HEK293 (cell line): ENCODE data around the gene NID1.

ENCODE experiments used
- CTCF ChIA-PET: fragments of 350-600 bp; formaldehyde crosslinking; extraction: SDS; loops from one replicate; lab custom pipeline; 2021; ENCODE audit warnings: antibody characterized with exemption; lab: Yijun Ruan, JAX
- POLR2A ChIA-PET: fragments of 300-600 bp; formaldehyde crosslinking; extraction: SDS; loops from one replicate; lab custom pipeline; 2020; ENCODE audit warnings: antibody characterized with exemption, inconsistent platforms; lab: Yijun Ruan, JAX
- H3K27ac ChIP-seq: fragments of 200-500 bp; sonication (Bioruptor generic); 2 replicates; pipeline ENCODE4 v1.5.1; 2014; ENCODE audit warnings: low read depth, low read length, control low read depth, inconsistent platforms; ENCODE audit errors: extremely low read depth
- H3K36me3 ChIP-seq, 2 experiments: fragments of 200-500 bp in 1 of 2; sonication (Bioruptor generic) in 1 of 2; 1 replicate in 1 of 2; 2 replicates in 1 of 2; pipeline ENCODE4 v1.5.1; 2014 to 2017; ENCODE audit warnings: inconsistent platforms in 2 of 2, low read length in 2 of 2; ENCODE audit not compliant: control insufficient read depth in 2 of 2, insufficient read depth in 1 of 2
- H3K4me1 ChIP-seq: fragments of 200-500 bp; sonication (Bioruptor generic); 2 replicates; pipeline ENCODE4 v1.5.1; 2014; ENCODE audit warnings: mild to moderate bottlenecking, low read length, inconsistent platforms; ENCODE audit not compliant: control insufficient read depth, insufficient read depth
- H3K4me3 ChIP-seq: 2 replicates; pipeline ENCODE4 v1.5.1; 2011; ENCODE audit warnings: low read depth, mild to moderate bottlenecking, control low read depth, low read length, moderate library complexity
- H3K9me3 ChIP-seq: fragments of 200-500 bp; sonication (Bioruptor generic); 2 replicates; pipeline ENCODE4 v1.5.1; 2014; ENCODE audit warnings: low read depth, low read length, inconsistent platforms; ENCODE audit not compliant: control insufficient read depth, insufficient read depth
- PRDM1 ChIP-seq: fragments of 450-650 bp; formaldehyde crosslinking; IDR thresholded peaks from 2 replicates; pipeline ENCODE4; 2016; ENCODE audit warnings: missing biosample characterization, missing genetic modification characterization
- REST ChIP-seq: fragments of 450-650 bp; formaldehyde crosslinking; IDR thresholded peaks from 2 replicates; pipeline ENCODE4 v1.5.1; 2016; ENCODE audit warnings: missing biosample characterization, missing genetic modification characterization
- SALL2 ChIP-seq: fragments of 450-650 bp; formaldehyde crosslinking; IDR thresholded peaks from 2 replicates; pipeline ENCODE4 v1.5.0; 2017; ENCODE audit warnings: missing biosample characterization, mild to moderate bottlenecking, missing genetic modification characterization, borderline replicate concordance
- SETDB1 ChIP-seq: IDR thresholded peaks from one replicate; pipeline ENCODE4 v1.6.1; 2017; ENCODE audit warnings: mild to moderate bottlenecking, low read length, moderate library complexity, mixed read lengths; ENCODE audit not compliant: insufficient read length
- YY1 ChIP-seq: fragments of 450-650 bp; formaldehyde crosslinking; IDR thresholded peaks from 2 replicates; pipeline ENCODE4 v1.5.1; 2018; ENCODE audit warnings: missing biosample characterization, missing genetic modification characterization
- ZBTB17 ChIP-seq: fragments of 450-650 bp; formaldehyde crosslinking; IDR thresholded peaks from 2 replicates; pipeline ENCODE4 v1.5.1; 2016; ENCODE audit warnings: missing biosample characterization, missing genetic modification characterization
- ZBTB20 ChIP-seq: fragments of 450-650 bp; formaldehyde crosslinking; IDR thresholded peaks from 2 replicates; pipeline ENCODE4 v1.5.1; 2016; ENCODE audit warnings: missing biosample characterization, missing genetic modification characterization
- ZBTB7A ChIP-seq: fragments of 450-650 bp; formaldehyde crosslinking; IDR thresholded peaks from 2 replicates; pipeline ENCODE4 v1.5.1; 2016; ENCODE audit warnings: low read depth, missing biosample characterization, missing genetic modification characterization
- ZBTB8A ChIP-seq: fragments of 450-650 bp; formaldehyde crosslinking; IDR thresholded peaks from 2 replicates; pipeline ENCODE4 v1.5.1; 2016; ENCODE audit warnings: missing biosample characterization, missing genetic modification characterization
- ZNF146 ChIP-seq: fragments of 450-650 bp; formaldehyde crosslinking; IDR thresholded peaks from 2 replicates; pipeline ENCODE4 v1.5.1; 2016; ENCODE audit warnings: missing biosample characterization, missing genetic modification characterization
- ZNF157 ChIP-seq: fragments of 450-650 bp; formaldehyde crosslinking; IDR thresholded peaks from 2 replicates; pipeline ENCODE4 v1.5.1; 2016; ENCODE audit warnings: missing biosample characterization, missing genetic modification characterization
- ZNF19 ChIP-seq: fragments of 450-650 bp; formaldehyde crosslinking; IDR thresholded peaks from 2 replicates; pipeline ENCODE4; 2016; ENCODE audit warnings: missing biosample characterization, missing genetic modification characterization, low read depth
- ZNF202 ChIP-seq: fragments of 450-650 bp; formaldehyde crosslinking; IDR thresholded peaks from 2 replicates; pipeline ENCODE4 v1.5.1; 2016; ENCODE audit warnings: missing biosample characterization, missing genetic modification characterization, borderline replicate concordance
- ZNF211 ChIP-seq: fragments of 450-650 bp; formaldehyde crosslinking; IDR thresholded peaks from 2 replicates; pipeline ENCODE4 v1.5.1; 2016; ENCODE audit warnings: low read depth, missing biosample characterization, missing genetic modification characterization
- ZNF221 ChIP-seq: fragments of 450-650 bp; formaldehyde crosslinking; IDR thresholded peaks from 2 replicates; pipeline ENCODE4 v1.5.1; 2017; ENCODE audit warnings: missing biosample characterization, missing genetic modification characterization, borderline replicate concordance
- ZNF223 ChIP-seq: fragments of 450-650 bp; formaldehyde crosslinking; IDR thresholded peaks from 2 replicates; pipeline ENCODE4 v1.5.1; 2016; ENCODE audit warnings: missing biosample characterization, missing genetic modification characterization
- ZNF23 ChIP-seq: fragments of 450-650 bp; formaldehyde crosslinking; IDR thresholded peaks from 2 replicates; pipeline ENCODE4 v1.5.1; 2016; ENCODE audit warnings: missing biosample characterization, missing genetic modification characterization, borderline replicate concordance
- ZNF341 ChIP-seq: fragments of 450-650 bp; formaldehyde crosslinking; IDR thresholded peaks from 2 replicates; pipeline ENCODE4; 2016; ENCODE audit warnings: low read depth, missing biosample characterization, missing genetic modification characterization
- ZNF555 ChIP-seq: fragments of 450-650 bp; formaldehyde crosslinking; conservative IDR thresholded peaks from 2 replicates; pipeline ENCODE4 v1.5.1; 2017; ENCODE audit warnings: missing biosample characterization, mild to moderate bottlenecking, missing genetic modification characterization, inconsistent platforms
- ZNF571 ChIP-seq: fragments of 450-650 bp; formaldehyde crosslinking; IDR thresholded peaks from 2 replicates; pipeline ENCODE4 v1.5.0; 2017; ENCODE audit warnings: missing biosample characterization, missing genetic modification characterization
- ZNF610 ChIP-seq: fragments of 450-650 bp; formaldehyde crosslinking; IDR thresholded peaks from 2 replicates; pipeline ENCODE4 v1.5.1; 2016; ENCODE audit warnings: missing biosample characterization, missing genetic modification characterization, borderline replicate concordance
- ZNF623 ChIP-seq: fragments of 450-650 bp; formaldehyde crosslinking; IDR thresholded peaks from 2 replicates; pipeline ENCODE4 v1.5.1; 2016; ENCODE audit warnings: missing biosample characterization, missing genetic modification characterization
- ZXDB ChIP-seq: fragments of 450-650 bp; formaldehyde crosslinking; IDR thresholded peaks from 2 replicates; pipeline ENCODE4 v1.5.1; 2016; ENCODE audit warnings: missing biosample characterization, missing genetic modification characterization
- TF ChIP-seq, protein P1 (sequence below): fragments of 450-650 bp; formaldehyde crosslinking; IDR thresholded peaks from 2 replicates; pipeline ENCODE4 v1.5.1; 2016; ENCODE audit warnings: missing biosample characterization, missing genetic modification characterization
- TF ChIP-seq, protein P2 (sequence below): fragments of 450-650 bp; formaldehyde crosslinking; IDR thresholded peaks from 2 replicates; pipeline ENCODE4 v1.5.1; 2017; ENCODE audit warnings: missing biosample characterization, missing genetic modification characterization

The NID1 gene

GRCh38 chr1:236083650-236084385 is 18.9 kb upstream of the NID1 start (continued):
- TF ChIP-seq REST (tag by site-specific recombination) (no peak), PRDM1 (tag by site-specific recombination) (peak; percentile 63), YY1 (tag by site-specific recombination) (no peak), ZNF211 (tag by site-specific recombination) (no peak), ZBTB17 (tag by site-specific recombination) (peak; percentile 97), ZBTB20 (tag by site-specific recombination) (peak; percentile 74), ZNF202 (tag by site-specific recombination) (no peak), ZNF221 (tag by site-specific recombination) (no peak), ZNF610 (tag by site-specific recombination) (no peak), ZNF571 (tag by site-specific recombination) (no peak)
- TF ChIP-seq, protein P1, sequence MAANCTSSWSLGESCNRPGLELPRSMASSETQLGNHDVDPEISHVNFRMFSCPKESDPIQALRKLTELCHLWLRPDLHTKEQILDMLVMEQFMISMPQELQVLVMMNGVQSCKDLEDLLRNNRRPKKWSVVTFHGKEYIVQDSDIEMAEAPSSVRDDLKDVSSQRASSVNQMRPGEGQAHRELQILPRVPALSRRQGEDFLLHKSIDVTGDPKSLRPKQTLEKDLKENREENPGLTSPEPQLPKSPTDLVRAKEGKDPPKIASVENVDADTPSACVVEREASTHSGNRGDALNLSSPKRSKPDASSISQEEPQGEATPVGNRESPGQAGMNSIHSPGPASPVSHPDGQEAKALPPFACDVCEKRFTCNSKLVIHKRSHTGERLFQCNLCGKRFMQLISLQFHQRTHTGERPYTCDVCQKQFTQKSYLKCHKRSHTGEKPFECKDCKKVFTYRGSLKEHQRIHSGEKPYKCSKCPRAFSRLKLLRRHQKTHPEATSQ (tag by site-specific recombination), result no peak
- TF ChIP-seq, protein P2, sequence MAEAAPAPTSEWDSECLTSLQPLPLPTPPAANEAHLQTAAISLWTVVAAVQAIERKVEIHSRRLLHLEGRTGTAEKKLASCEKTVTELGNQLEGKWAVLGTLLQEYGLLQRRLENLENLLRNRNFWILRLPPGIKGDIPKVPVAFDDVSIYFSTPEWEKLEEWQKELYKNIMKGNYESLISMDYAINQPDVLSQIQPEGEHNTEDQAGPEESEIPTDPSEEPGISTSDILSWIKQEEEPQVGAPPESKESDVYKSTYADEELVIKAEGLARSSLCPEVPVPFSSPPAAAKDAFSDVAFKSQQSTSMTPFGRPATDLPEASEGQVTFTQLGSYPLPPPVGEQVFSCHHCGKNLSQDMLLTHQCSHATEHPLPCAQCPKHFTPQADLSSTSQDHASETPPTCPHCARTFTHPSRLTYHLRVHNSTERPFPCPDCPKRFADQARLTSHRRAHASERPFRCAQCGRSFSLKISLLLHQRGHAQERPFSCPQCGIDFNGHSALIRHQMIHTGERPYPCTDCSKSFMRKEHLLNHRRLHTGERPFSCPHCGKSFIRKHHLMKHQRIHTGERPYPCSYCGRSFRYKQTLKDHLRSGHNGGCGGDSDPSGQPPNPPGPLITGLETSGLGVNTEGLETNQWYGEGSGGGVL (tag by site-specific recombination), result 0 out of 2 replicates have a peak, but pooled peaks have one; percentile 7
- TF ChIP-seq, all 188 proteins: peak for 7

- H3K9me3 ChIP-seq, result no peaks in the 10 kb centered on the region
- TF ChIP-seq SETDB1 (no peak), ZNF555 (no peak), ZNF19 (tag by site-specific recombination) (no peak), ZNF341 (tag by site-specific recombination) (no peak), SALL2 (tag by site-specific recombination) (no peak), ZNF23 (tag by site-specific recombination) (no peak), REST (tag by site-specific recombination) (no peak), ZNF157 (tag by site-specific recombination) (no peak), ZBTB7A (tag by site-specific recombination) (no peak), ZNF623 (tag by site-specific recombination) (no peak), ZNF146 (no peak), ZBTB8A (no peak), ZNF223 (tag by site-specific recombination) (no peak), ZXDB (tag by site-specific recombination) (no peak)
- ChIA-PET CTCF (no interaction called here), POLR2A (no interaction called here)
- H3K27ac ChIP-seq, result no peak overlapping the region
- H3K4me3 ChIP-seq, result no peak overlapping the region
- H3K36me3 ChIP-seq, result no peaks in the 10 kb centered on the region
- H3K4me1 ChIP-seq, result no peaks in the 10 kb centered on the region
These were observed 17.6 kb upstream of the NID1 start for GRCh38 chr1:236082526-236082925.
